Neural cell (in vitro differentiated cells): Measurements from ENCODE around the gene DOCK4.

Experiments
- EZH2 ChIP-seq: fragments of 200-600, 300-800 bp; shearing (Covaris generic), sonication (generic); IDR thresholded peaks from 2 replicates; pipeline ENCODE4 v1.6.1; 2014; ENCODE audit warnings: antibody characterized with exemption, low read length, borderline replicate concordance, mild to moderate bottlenecking; ENCODE audit not compliant: insufficient read depth, poor library complexity, severe bottlenecking
- POLR2AphosphoS5 ChIP-seq: IDR thresholded peaks from 2 replicates; pipeline ENCODE4 v1.6.1; 2012
- RAD21 ChIP-seq: fragments of 450-650 bp; conservative IDR thresholded peaks from 2 replicates; pipeline ENCODE4 v1.6.1; 2014; ENCODE audit warnings: antibody characterized with exemption, mild to moderate bottlenecking, moderate library complexity
- SMC3 ChIP-seq: fragments of 450-650 bp; conservative IDR thresholded peaks from 2 replicates; pipeline ENCODE4 v1.6.1; 2014; ENCODE audit warnings: antibody characterized with exemption, mild to moderate bottlenecking, moderate library complexity; ENCODE audit not compliant: poor library complexity
- TF ChIP-seq, protein P1 (sequence below): fragments of 450-650 bp; IDR thresholded peaks from 2 replicates; pipeline ENCODE4 v1.5.1; 2014; ENCODE audit warnings: antibody characterized with exemption, mild to moderate bottlenecking, moderate library complexity; ENCODE audit not compliant: poor library complexity, severe bottlenecking
- TF ChIP-seq, protein P2 (sequence below): IDR thresholded peaks from 2 replicates; pipeline ENCODE4 v1.6.1; 2012; ENCODE audit warnings: borderline replicate concordance

DNA sequence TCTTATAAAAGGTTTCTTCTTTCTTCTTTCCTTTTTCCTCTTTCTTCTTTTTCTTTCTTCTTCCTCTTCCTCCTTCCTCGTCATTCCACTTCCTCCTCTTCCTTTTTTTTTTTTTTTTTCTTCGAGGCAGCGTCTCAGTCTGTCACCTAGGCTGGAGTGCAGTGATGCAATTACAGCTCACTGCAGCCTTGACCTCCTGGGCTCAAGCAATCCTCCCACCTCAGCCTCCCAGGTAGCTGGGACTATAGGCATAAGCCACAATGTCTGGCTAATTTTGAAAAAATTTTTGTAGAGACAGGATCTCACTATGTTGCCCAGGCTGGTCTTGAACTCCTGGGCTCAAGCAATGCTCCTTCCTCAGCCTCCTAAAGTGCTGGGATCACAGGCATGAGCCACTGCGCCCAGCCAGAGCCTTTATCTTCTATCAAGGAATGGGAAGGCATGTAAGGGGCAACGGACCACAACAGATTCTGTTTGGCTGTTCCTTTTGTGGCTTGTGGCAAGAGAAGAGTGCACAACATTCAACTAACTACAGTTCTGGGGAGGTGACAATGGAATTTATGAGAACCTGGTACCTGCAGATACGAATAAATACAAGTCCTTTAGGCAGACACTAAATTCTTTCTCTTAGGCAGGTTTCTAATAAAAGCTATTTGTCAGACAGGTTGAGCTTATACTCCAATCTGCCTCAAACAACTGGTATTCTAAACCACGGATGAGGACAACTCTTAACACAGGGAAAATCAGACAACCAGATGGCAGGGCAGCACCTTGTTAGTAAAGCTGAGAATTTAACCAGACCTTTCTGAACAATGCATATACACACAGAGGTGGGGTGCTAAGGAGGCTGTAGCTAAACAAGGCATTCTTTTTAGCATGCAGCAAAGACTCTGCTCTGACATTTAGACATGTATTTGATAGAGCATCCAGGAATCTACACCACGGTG lies 100.3 kb downstream of the DOCK4 start:
- no peak for TF ChIP-seq EZH2
- TF ChIP-seq, protein P1, sequence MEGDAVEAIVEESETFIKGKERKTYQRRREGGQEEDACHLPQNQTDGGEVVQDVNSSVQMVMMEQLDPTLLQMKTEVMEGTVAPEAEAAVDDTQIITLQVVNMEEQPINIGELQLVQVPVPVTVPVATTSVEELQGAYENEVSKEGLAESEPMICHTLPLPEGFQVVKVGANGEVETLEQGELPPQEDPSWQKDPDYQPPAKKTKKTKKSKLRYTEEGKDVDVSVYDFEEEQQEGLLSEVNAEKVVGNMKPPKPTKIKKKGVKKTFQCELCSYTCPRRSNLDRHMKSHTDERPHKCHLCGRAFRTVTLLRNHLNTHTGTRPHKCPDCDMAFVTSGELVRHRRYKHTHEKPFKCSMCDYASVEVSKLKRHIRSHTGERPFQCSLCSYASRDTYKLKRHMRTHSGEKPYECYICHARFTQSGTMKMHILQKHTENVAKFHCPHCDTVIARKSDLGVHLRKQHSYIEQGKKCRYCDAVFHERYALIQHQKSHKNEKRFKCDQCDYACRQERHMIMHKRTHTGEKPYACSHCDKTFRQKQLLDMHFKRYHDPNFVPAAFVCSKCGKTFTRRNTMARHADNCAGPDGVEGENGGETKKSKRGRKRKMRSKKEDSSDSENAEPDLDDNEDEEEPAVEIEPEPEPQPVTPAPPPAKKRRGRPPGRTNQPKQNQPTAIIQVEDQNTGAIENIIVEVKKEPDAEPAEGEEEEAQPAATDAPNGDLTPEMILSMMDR: no peak
- no peak for TF ChIP-seq SMC3
- TF ChIP-seq POLR2AphosphoS5: no peak
- no peak for TF ChIP-seq RAD21
- TF ChIP-seq, protein P2, sequence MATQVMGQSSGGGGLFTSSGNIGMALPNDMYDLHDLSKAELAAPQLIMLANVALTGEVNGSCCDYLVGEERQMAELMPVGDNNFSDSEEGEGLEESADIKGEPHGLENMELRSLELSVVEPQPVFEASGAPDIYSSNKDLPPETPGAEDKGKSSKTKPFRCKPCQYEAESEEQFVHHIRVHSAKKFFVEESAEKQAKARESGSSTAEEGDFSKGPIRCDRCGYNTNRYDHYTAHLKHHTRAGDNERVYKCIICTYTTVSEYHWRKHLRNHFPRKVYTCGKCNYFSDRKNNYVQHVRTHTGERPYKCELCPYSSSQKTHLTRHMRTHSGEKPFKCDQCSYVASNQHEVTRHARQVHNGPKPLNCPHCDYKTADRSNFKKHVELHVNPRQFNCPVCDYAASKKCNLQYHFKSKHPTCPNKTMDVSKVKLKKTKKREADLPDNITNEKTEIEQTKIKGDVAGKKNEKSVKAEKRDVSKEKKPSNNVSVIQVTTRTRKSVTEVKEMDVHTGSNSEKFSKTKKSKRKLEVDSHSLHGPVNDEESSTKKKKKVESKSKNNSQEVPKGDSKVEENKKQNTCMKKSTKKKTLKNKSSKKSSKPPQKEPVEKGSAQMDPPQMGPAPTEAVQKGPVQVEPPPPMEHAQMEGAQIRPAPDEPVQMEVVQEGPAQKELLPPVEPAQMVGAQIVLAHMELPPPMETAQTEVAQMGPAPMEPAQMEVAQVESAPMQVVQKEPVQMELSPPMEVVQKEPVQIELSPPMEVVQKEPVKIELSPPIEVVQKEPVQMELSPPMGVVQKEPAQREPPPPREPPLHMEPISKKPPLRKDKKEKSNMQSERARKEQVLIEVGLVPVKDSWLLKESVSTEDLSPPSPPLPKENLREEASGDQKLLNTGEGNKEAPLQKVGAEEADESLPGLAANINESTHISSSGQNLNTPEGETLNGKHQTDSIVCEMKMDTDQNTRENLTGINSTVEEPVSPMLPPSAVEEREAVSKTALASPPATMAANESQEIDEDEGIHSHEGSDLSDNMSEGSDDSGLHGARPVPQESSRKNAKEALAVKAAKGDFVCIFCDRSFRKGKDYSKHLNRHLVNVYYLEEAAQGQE: no peak
